BJ (cell line): ENCODE measurements around the gene EIF3J. TPM values are rescaled to one million over a fixed set of nuclear protein-coding genes. Genes with fewer than 3 reads are reported as not detected.
"Not testable (repeated sequence)": the region's sequence is repeated elsewhere in the genome, so short reads cannot be mapped to it uniquely, and the experiment has no call there.

ENCODE experiments used
- CTCF ChIA-PET: fragments of 350-600 bp; formaldehyde crosslinking; extraction: SDS; loops from one replicate; lab custom pipeline; 2021; ENCODE audit warnings: antibody characterized with exemption, inconsistent platforms; lab: Yijun Ruan, JAX
- POLR2A ChIA-PET: fragments of 300-600 bp; sonication (Branson Sonifier 250); formaldehyde crosslinking; extraction: SDS; loops from one replicate; lab custom pipeline; 2021; ENCODE audit warnings: antibody characterized with exemption; lab: Charles Lee
- DNase-seq: peaks from one replicate; pipeline ENCODE4 v3.0.0-alpha.2; 2011; ENCODE audit warnings: low read depth
- H3K27me3 ChIP-seq: 2 replicates; pipeline ENCODE4 v1.6.0; 2011; ENCODE audit warnings: low read length; ENCODE audit not compliant: control insufficient read depth, insufficient read depth
- H3K36me3 ChIP-seq: 2 replicates; pipeline ENCODE4 v1.5.1; 2011; ENCODE audit warnings: low read length; ENCODE audit not compliant: control insufficient read depth, insufficient read depth
- H3K4me3 ChIP-seq: 2 replicates; pipeline ENCODE4 v1.5.1; 2011; ENCODE audit warnings: low read depth, mild to moderate bottlenecking, control low read depth, low read length
- CTCF ChIP-seq: IDR thresholded peaks from 2 replicates; pipeline ENCODE4 v1.5.1; 2011; ENCODE audit warnings: low read depth, mild to moderate bottlenecking, control low read depth, inconsistent platforms, low read length, moderate library complexity; ENCODE audit not compliant: insufficient read depth
- polyA plus RNA-seq: library from polyadenylated mRNA; depleted of rRNA; stranded (reverse); fragments of >200 nt; gene quantifications from 2 replicates; pipeline ENCODE4 v1.2.3, GENCODE V29; 2011

The EIF3J gene
- polyA plus RNA-seq, 1 experiment: 22.5 TPM

GRCh38 chr15:44550734-44551133 lies 13.8 kb downstream of the EIF3J start:
- POLR2A ChIA-PET: no interaction called here
- TF ChIP-seq CTCF: no peak
- Histone ChIP-seq H3K4me3 (no peak overlapping the region), H3K36me3 (peaks cover 8% of the 10 kb centered on the region), H3K27me3 (no peaks in the 10 kb centered on the region)
- DNase-seq: no peak
- CTCF ChIA-PET: interaction anchor here (1.1 to 1.7 kb wide), 3 partner anchors 11 to 679 kb away, joined by 3 to 4 read pairs (median 3); no protein-coding TSS in a partner anchor

GRCh38 chr15:44554934-44555723 lies 18.2 kb downstream of the EIF3J start:
- CTCF ChIA-PET: interaction anchor here (2.2 kb wide), 1 partner anchor 9 kb away, joined by 9 read pairs; no protein-coding TSS in a partner anchor
- TF ChIP-seq CTCF: no peak
- no peak for DNase-seq
- H3K27me3 ChIP-seq: no peaks in the 10 kb centered on the region
- no peak overlapping the region for H3K4me3 ChIP-seq
- H3K36me3 ChIP-seq: peaks cover 13% of the 10 kb centered on the region
- POLR2A ChIA-PET: no interaction called here

- POLR2A ChIA-PET, H3K27me3 ChIP-seq, H3K4me3 ChIP-seq, DNase-seq: not testable (repeated sequence)
- peaks cover 17% of the 10 kb centered on the region for H3K36me3 ChIP-seq
- CTCF ChIA-PET: interaction anchor here (1.4 kb wide), 1 partner anchor 11 kb away, joined by 4 read pairs; no protein-coding TSS in a partner anchor
Observed at GRCh38 chr15:44560926-44561325, 24.0 kb downstream of the EIF3J start.

GRCh38 chr15:44565387-44566154 lies 28.6 kb downstream of the EIF3J start:
- ChIA-PET POLR2A (no interaction called here), CTCF (no interaction called here)
- no peak overlapping the region for H3K4me3 ChIP-seq
- peaks cover 18% of the 10 kb centered on the region for H3K36me3 ChIP-seq
- no peaks in the 10 kb centered on the region for H3K27me3 ChIP-seq
- TF ChIP-seq CTCF: no peak
- DNase-seq: no peak

- ChIA-PET CTCF (no interaction called here), POLR2A (no interaction called here)
- TF ChIP-seq CTCF: no peak
- Histone ChIP-seq H3K36me3 (peaks cover 18% of the 10 kb centered on the region), H3K27me3 (no peaks in the 10 kb centered on the region), H3K4me3 (no peak overlapping the region)
- no peak for DNase-seq
Observed at GRCh38 chr15:44566155-44566540, 29.2 kb downstream of the EIF3J start.
